ENCODE data around the gene RNF212B.
"Not testable (repeated sequence)": the region's sequence is repeated elsewhere in the genome, so short reads cannot be mapped to it uniquely, and the experiment has no call there.

- TF ChIP-seq EZH2 (IDR thresholded peaks at IDR 0.05; ENCODE audit: borderline replicate concordance, low read length); CTCF (conservative IDR thresholded peaks at IDR 0.05 in 1 of 2, IDR thresholded peaks at IDR 0.05 in 1 of 2; ENCODE audit: extremely low read depth in 1 of 2, insufficient read depth in 1 of 2, low read depth in 1 of 2, low read length in 2 of 2): not testable (repeated sequence)
Measured at GRCh38 chr14:23260849-23261248, 23.1 kb downstream of the RNF212B start.

Data from mammary epithelial cell (primary cell).